ENCODE measurements around the gene ERGIC3.
"Not testable (repeated sequence)": the region's sequence is repeated elsewhere in the genome, so short reads cannot be mapped to it uniquely, and the experiment has no call there.

ERGIC3 gene

DNA sequence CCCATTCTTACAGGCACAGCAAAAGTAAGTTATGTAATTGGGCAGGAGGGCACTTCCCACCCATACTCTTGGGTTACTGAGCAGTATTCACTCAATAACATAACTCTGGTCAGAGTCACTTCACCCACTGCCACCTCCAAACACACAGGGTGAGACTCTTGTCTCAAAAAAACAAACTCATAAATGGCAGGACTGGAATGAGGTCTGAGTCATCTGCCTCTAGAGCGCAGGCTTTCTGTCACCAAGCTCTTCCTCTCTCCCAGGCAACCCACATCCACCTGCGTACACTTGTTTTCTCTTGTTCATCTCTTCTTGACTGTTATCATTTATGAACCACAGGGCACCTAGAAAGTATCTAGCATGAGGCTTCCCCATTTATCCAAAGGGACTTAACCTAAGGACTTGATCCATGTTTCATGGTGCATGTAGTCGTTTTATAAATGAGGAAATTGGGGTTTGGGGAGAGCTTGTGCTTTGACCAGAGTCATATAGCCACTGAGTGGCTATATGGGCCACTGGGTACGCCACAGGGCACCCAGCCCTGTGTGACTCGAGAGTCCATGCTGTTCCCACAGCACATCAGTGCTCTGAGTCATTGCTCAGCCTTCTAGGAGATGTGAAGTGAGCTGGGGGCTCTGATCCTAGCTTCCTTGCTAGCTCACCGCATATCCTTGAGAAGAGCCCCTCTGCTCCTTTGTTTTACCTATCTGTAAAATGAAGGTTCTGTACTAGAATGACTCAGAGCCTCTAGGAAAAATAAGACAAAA, 34.8 kb upstream of the ERGIC3 start:
- FAIRE-seq (no peak), DNase-seq (ENCODE audit: insufficient read length) (no peak)
- TF ChIP-seq POLR2AphosphoS5 (IDR thresholded peaks at IDR 0.05; ENCODE audit: low read depth, low read length) = no peak
- TF ChIP-seq POLR2A (IDR thresholded peaks at IDR 0.05; ENCODE audit: low read depth, low read length) = no peak
- no peak for TF ChIP-seq TAF1 (IDR thresholded peaks at IDR 0.05; ENCODE audit: borderline replicate concordance, low read depth, low read length)

DNA sequence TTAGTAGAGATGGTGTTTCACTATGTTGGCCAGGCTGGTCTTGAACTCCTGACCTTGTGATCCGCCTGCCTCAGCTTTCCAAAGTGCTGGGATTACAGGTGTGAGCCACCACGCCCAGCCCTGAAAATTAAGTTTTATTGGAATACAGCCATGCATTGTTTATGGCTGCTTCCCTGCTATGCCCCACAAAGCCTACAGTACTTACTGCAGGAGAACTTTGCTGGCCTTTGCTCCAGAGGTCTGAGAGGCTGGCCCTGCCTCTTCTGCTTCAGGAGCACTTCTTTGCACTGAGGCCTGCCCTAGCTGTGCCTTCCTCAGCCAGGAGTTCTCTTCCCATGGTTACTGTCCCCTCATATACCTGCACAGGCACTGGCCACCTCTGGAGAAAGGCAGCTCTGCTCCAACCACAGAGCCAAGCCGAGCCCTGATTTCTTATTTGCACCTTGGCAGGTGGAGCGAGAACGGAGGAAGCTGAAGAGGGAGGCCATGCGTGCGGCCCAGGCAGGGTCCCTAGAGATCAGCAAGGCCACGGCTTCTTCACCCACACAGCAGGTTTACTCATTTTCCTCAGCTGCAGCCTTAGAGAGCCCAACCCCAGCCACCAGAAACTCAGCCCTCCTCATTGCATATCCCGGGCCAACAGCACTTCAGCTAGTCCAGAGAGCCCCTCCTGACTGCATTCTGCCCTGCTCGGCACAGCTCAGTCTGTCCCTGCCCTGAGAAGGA, 33.2 kb upstream of the ERGIC3 start:
- TF ChIP-seq POLR2AphosphoS5 (IDR thresholded peaks at IDR 0.05; ENCODE audit: low read depth, low read length) = no peak
- no peak for TF ChIP-seq POLR2A (IDR thresholded peaks at IDR 0.05; ENCODE audit: low read depth, low read length)
- no peak for TF ChIP-seq TAF1 (IDR thresholded peaks at IDR 0.05; ENCODE audit: borderline replicate concordance, low read depth, low read length)
- DNase-seq (ENCODE audit: insufficient read length) = no peak
- no peak for FAIRE-seq

DNA sequence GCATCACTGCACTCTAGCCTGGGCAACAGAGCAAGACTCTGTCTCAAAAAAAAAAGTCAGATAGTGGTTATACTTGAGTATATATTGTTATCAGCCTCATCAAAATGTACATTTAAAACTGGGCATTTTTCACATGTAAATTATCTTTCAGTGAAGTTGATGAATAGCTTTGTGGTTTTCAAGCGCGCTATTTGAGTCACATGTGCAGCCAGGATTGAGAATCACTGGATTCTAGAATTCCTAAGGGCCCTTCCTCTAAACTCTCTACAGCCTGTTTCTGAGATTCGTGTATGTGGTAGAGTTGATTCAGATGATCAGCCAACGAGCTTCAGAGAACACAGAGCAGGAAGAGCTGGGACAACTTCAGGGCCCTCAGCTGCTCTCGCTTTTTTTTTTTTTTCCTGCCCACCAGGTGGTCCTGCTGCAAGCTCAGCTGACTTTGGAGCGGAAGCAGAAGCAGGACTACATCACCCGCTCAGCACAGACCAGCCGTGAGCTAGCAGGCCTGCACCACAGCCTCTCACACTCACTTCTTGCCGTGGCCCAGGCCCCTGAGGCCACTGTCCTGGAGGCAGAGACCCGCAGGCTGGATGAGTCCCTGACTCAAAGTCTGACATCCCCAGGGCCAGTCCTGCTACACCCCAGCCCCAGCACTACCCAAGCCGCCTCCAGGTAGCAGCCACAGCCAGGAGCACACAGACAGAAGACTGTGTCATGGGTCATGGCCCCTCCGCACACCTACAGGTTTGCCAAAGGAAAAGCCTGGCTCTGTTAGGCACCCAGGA, 30.7 kb upstream of the ERGIC3 start:
- no peak for FAIRE-seq
- TF ChIP-seq POLR2AphosphoS5 (IDR thresholded peaks at IDR 0.05; ENCODE audit: low read depth, low read length) = no peak
- no peak for TF ChIP-seq TAF1 (IDR thresholded peaks at IDR 0.05; ENCODE audit: borderline replicate concordance, low read depth, low read length)
- no peak for TF ChIP-seq POLR2A (IDR thresholded peaks at IDR 0.05; ENCODE audit: low read depth, low read length)
- DNase-seq (ENCODE audit: insufficient read length) = no peak

DNA sequence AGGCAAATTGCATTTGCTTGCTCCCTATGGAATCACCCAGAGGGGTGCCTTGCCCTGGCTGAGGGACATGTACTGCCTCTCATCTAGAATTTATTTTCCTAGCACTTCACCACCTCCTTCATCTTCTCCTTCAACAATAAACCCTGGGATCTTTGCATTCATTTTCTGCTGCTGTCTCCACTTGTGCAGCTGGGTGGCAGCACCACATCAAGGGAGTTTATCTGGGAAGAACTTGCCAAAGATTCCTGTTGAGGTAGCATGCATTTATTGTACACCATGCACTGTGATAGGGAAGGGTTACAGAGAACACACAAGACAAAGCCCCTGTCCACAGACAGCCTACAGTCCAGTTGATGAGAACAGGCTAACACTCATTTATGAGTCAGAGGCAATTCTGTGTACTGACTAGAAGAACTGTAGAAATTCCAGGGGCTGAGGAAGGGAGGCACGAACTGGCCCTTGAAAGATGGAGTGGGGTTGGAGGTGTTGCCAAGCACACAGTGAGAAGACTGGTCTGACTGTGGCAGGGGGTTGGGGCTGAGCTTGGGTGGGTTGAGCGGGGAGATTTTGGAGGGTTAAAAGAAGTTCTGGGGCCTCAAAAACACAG, 30.0 kb upstream of the ERGIC3 start:
- FAIRE-seq (no peak), DNase-seq (ENCODE audit: insufficient read length) (no peak)
- no peak for TF ChIP-seq POLR2AphosphoS5 (IDR thresholded peaks at IDR 0.05; ENCODE audit: low read depth, low read length)
- TF ChIP-seq POLR2A (IDR thresholded peaks at IDR 0.05; ENCODE audit: low read depth, low read length) = no peak
- TF ChIP-seq TAF1 (IDR thresholded peaks at IDR 0.05; ENCODE audit: borderline replicate concordance, low read depth, low read length) = no peak

DNA sequence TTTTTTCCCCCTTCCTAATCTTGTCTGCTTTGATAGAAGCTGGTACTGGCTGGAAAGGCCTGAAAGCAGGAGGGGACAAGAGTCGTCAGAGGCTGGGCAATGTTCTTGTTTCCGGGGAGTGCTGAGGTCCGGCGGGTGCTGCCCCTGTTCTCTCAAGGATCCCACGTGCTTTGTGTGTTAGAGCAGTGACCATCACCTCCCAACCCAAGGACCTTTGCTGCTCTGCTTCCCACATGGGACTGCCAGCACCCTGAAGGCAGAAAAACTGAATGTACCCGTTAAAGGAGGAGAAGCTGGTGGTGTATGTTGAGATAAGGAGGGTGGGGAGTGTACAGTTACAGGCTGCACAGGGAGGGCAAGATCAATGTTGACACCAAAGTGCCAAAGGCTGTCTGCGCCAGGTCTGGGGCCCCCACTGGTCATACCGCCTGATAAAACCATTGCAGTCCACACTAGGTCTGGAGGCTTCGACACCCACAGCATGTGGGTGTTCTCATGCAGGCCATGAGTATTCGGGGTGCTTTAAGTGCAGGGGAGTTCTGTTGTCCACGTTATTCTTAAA, 27.4 kb upstream of the ERGIC3 start:
- DNase-seq (ENCODE audit: insufficient read length) (no peak), FAIRE-seq (no peak)
- no peak; the same call in 1 of the 2 replicates for TF ChIP-seq POLR2A (IDR thresholded peaks at IDR 0.05; ENCODE audit: low read depth, low read length)
- TF ChIP-seq TAF1 (IDR thresholded peaks at IDR 0.05; ENCODE audit: borderline replicate concordance, low read depth, low read length) = no peak
- no peak for TF ChIP-seq POLR2AphosphoS5 (IDR thresholded peaks at IDR 0.05; ENCODE audit: low read depth, low read length)

DNA sequence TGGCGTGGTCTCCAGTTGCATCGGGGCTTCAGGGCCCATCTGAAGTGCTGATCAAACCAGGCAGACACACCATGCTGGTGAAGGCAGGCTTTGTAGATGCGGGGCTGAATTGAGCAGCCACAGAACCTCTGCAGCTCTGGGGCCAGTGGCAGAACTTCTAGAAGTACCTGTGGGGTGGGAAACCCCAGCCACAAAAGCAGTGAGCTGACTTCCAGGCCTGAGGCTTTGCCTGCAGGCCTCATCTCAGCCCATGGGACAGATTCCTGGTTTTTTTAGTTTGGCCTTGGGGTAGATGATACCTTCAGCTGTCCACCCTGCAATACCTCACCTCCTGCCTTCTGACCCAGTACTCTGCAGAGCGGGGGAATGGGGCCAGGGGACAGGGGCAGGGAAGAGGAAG, 26.5 kb upstream of the ERGIC3 start:
- FAIRE-seq (no peak), DNase-seq (ENCODE audit: insufficient read length) (no peak)
- no peak for TF ChIP-seq POLR2AphosphoS5 (IDR thresholded peaks at IDR 0.05; ENCODE audit: low read depth, low read length)
- TF ChIP-seq TAF1 (IDR thresholded peaks at IDR 0.05; ENCODE audit: borderline replicate concordance, low read depth, low read length) = no peak
- no peak for TF ChIP-seq POLR2A (IDR thresholded peaks at IDR 0.05; ENCODE audit: low read depth, low read length)

- FAIRE-seq (no peak), DNase-seq (ENCODE audit: insufficient read length) (no peak)
- no peak for TF ChIP-seq POLR2AphosphoS5 (IDR thresholded peaks at IDR 0.05; ENCODE audit: low read depth, low read length)
- TF ChIP-seq TAF1 (IDR thresholded peaks at IDR 0.05; ENCODE audit: borderline replicate concordance, low read depth, low read length) = no peak
- no peak for TF ChIP-seq POLR2A (IDR thresholded peaks at IDR 0.05; ENCODE audit: low read depth, low read length)
These were observed 25.8 kb upstream of the ERGIC3 start for GRCh38 chr20:35515949-35516645.

GRCh38 chr20:35517125-35517524, 24.8 kb upstream of the ERGIC3 start:
- TF ChIP-seq TAF1 (IDR thresholded peaks at IDR 0.05; ENCODE audit: borderline replicate concordance, low read depth, low read length) = no peak
- TF ChIP-seq POLR2A (IDR thresholded peaks at IDR 0.05; ENCODE audit: low read depth, low read length) = no peak
- TF ChIP-seq POLR2AphosphoS5 (IDR thresholded peaks at IDR 0.05; ENCODE audit: low read depth, low read length) = no peak
- no peak for FAIRE-seq
- no peak for DNase-seq (ENCODE audit: insufficient read length)

- DNase-seq (ENCODE audit: insufficient read length); FAIRE-seq: not testable (repeated sequence)
These were observed 24.1 kb upstream of the ERGIC3 start for GRCh38 chr20:35517767-35518166.

GRCh38 chr20:35518955-35519354, 22.9 kb upstream of the ERGIC3 start:
- no peak for TF ChIP-seq TAF1 (IDR thresholded peaks at IDR 0.05; ENCODE audit: borderline replicate concordance, low read depth, low read length)
- TF ChIP-seq POLR2A (IDR thresholded peaks at IDR 0.05; ENCODE audit: low read depth, low read length) = no peak
- no peak for TF ChIP-seq POLR2AphosphoS5 (IDR thresholded peaks at IDR 0.05; ENCODE audit: low read depth, low read length)
- no peak for DNase-seq (ENCODE audit: insufficient read length)
- FAIRE-seq = no peak

All from GM12892 (cell line).